ENCODE measurements around the gene PGPEP1. TPM values are rescaled to one million over a fixed set of nuclear protein-coding genes. Genes with fewer than 3 reads are reported as not detected.

The PGPEP1 gene
- total RNA-seq, 1 donor from 2014 or later: 12.6 TPM

GRCh38 chr19:18408053-18408476 is 67.7 kb downstream of the PGPEP1 start:
- peak; percentile 47 for TF ChIP-seq CTCF (IDR thresholded peaks at IDR 0.05; ENCODE audit: insufficient read depth, low read length, severe bottlenecking)
- no peaks in the 10 kb centered on the region for H3K36me3 ChIP-seq (ENCODE audit: control insufficient read depth, insufficient read depth, low read length)
- FAIRE-seq (no peak), DNase-seq (ENCODE audit: low read depth) (no peak)
- H3K4me3 ChIP-seq (ENCODE audit: low read depth, low read length): no peak overlapping the region
- H3K27me3 ChIP-seq (ENCODE audit: control insufficient read depth, insufficient read depth, low read length): no peaks in the 10 kb centered on the region

- H3K4me3 ChIP-seq (ENCODE audit: low read depth, low read length): no peak overlapping the region
- no peak for FAIRE-seq
- TF ChIP-seq CTCF (IDR thresholded peaks at IDR 0.05; ENCODE audit: insufficient read depth, low read length, severe bottlenecking): no peak
- H3K36me3 ChIP-seq (ENCODE audit: control insufficient read depth, insufficient read depth, low read length): no peaks in the 10 kb centered on the region
- no peaks in the 10 kb centered on the region for H3K27me3 ChIP-seq (ENCODE audit: control insufficient read depth, insufficient read depth, low read length)
- no peak for DNase-seq (ENCODE audit: low read depth)
Observed at GRCh38 chr19:18412610-18413239, 72.3 kb downstream of the PGPEP1 start.

DNA sequence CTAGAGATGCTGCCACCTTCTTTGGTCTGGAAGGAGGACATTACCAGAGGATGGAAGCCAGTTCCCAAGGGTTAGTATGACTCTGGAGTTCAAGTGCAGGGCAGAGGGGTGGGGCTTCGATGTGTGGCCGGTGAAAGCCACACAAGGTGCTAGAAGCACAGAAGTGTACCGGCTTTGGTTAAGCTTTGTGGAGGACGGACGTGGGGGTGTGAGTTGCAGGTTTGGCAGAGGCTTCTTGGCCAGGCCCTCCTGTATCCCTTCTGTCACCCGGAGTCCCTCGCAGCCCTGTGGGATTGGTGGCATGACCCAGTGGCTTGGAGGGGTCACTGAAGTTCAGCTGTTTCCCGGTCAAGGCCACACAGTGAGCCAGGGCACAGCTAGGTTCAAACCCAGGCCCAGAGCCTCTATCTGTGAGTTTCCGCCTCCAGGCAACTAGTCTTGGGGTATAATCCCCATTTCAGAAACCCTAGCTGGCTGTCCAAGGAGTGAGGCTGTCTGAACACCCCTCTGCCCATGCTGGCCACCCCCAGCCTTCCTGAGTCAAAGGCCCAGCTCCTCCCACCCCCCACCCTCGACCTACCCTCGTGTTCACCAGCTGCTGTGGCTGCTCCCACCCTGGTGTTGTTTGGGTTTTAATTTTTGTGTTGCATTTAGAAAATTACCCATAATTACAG is 74.2 kb downstream of the PGPEP1 start:
- no peak overlapping the region for H3K4me3 ChIP-seq (ENCODE audit: low read depth, low read length)
- no peaks in the 10 kb centered on the region for H3K27me3 ChIP-seq (ENCODE audit: control insufficient read depth, insufficient read depth, low read length)
- no peaks in the 10 kb centered on the region for H3K36me3 ChIP-seq (ENCODE audit: control insufficient read depth, insufficient read depth, low read length)
- TF ChIP-seq CTCF (IDR thresholded peaks at IDR 0.05; ENCODE audit: insufficient read depth, low read length, severe bottlenecking): no peak
- FAIRE-seq (no peak), DNase-seq (ENCODE audit: low read depth) (no peak)

DNA sequence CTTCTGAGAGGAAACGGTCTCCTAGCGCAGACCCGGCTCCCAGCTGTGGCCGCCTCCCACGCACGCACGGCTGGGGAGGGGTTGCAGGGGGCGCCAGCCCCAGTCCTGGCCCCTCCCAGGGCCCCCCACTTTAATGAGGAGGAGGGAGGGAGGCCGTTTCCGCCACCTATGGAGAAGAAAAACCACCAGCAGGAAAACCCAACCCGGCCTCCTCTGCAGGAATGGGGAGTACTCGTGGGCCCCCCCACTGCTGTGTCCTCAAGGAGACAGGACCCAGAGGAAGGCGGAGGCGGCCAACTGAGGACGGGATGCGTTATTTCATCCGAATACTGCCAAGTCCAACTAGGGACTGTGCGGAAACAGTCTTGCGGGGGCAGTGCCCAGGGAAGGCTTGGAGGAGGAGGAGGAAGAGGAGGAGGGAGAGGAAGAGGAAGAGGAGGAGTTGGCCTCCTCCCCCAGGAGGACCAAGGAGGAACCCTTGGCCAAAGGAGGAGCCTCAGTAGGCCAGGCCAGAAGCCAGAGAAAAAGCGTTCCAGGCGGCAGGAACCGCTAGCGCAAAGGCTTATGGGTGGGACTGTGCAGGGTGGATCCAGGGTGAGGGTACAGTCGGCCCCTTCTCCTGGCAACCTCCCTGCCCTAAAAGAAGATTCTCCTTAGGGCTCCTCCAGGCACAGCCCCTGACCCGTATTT is 74.9 kb downstream of the PGPEP1 start:
- H3K4me3 ChIP-seq (ENCODE audit: low read depth, low read length): no peak overlapping the region
- H3K27me3 ChIP-seq (ENCODE audit: control insufficient read depth, insufficient read depth, low read length): no peaks in the 10 kb centered on the region
- DNase-seq (ENCODE audit: low read depth) (no peak), FAIRE-seq (no peak)
- no peaks in the 10 kb centered on the region for H3K36me3 ChIP-seq (ENCODE audit: control insufficient read depth, insufficient read depth, low read length)
- no peak for TF ChIP-seq CTCF (IDR thresholded peaks at IDR 0.05; ENCODE audit: insufficient read depth, low read length, severe bottlenecking)

DNA sequence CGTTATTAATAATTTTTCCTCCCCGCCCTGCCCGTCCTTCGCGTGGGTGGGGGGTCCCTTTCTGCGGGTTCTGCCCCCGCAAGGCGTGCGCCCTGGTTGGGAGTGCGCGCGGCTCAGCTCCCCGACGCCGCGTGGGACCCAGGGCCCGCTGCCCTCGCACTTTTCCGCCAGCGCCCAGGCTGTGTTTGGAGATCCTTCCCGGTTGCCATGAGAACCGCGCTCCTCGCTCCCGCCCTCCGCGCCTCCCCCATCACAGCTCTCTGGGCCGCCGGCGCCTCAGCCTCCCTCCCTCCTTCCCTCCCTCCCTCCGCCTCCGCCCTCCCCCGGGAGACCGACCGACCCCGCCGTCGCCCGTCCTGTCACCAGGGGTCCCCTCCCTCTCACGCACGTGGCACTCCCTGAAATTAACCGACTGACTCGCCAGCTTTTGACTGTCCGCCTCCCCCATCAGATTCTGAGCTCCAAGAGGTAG is 76.4 kb downstream of the PGPEP1 start:
- H3K36me3 ChIP-seq (ENCODE audit: control insufficient read depth, insufficient read depth, low read length): no peaks in the 10 kb centered on the region
- peak overlapping the region; percentile 30 for H3K4me3 ChIP-seq (ENCODE audit: low read depth, low read length)
- DNase-seq (ENCODE audit: low read depth) (no peak), FAIRE-seq (no peak)
- no peaks in the 10 kb centered on the region for H3K27me3 ChIP-seq (ENCODE audit: control insufficient read depth, insufficient read depth, low read length)
- TF ChIP-seq CTCF (IDR thresholded peaks at IDR 0.05; ENCODE audit: insufficient read depth, low read length, severe bottlenecking): no peak
